Measurements from ENCODE around the gene DDX39A. TPM values are rescaled to one million over a fixed set of nuclear protein-coding genes. Genes with fewer than 3 reads are reported as not detected.

The DDX39A gene
- total and polyA plus RNA-seq, 2 donors, result 133 to 197 TPM

DNA sequence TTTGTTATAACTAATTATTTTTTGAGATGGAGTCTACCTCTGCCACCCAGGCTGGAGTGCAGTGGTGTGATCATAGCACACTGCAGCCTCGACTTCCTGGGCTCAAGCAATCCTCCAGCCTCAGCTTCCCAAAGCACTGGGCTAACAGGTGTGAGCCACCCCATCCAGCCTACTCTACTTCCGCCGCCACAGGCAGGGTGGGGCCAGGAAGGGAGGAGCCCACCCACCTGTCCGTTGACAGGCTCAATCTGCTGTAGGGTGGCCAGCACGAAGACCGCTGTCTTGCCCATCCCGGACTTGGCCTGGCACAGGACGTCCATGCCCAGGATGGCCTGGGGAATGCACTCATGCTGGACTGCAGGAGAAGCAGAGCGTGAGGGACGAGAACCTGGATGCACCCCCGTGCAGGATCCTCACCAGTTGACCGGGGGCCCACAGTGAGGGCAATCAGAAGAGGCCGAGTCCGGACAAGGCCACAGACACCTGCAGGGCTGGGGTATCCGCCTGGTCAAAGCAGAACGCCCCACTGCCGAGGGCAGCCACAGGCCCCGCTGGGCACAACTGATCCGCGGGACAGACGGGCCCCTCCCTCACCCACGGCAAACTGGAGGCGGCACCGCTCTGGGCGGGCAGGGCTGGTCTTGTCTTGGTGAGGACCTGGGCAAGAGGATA is 6.7 kb downstream of the DDX39A start:
- H3K4me1 ChIP-seq (ENCODE audit: control insufficient read depth in 2 of 2, insufficient read depth in 2 of 2, low read length in 2 of 2), result peaks cover 9 to 26% of the 10 kb centered on the region in 2 donors
- H3K4me3 ChIP-seq (ENCODE audit: low read length in 2 of 2), result no peak overlapping the region
- DNase-seq (ENCODE audit: low read depth in 6 of 9, low spot score in 9 of 9), result no peak
- peaks cover 72 to 93% of the 10 kb centered on the region in 2 donors for H3K36me3 ChIP-seq (ENCODE audit: control insufficient read depth in 2 of 2, insufficient read depth in 2 of 2, low read length in 1 of 2)
- H3K27ac ChIP-seq (ENCODE audit: low read depth in 1 of 2, low read length in 1 of 2), result no peak overlapping the region
- H3K9me3 ChIP-seq (ENCODE audit: control insufficient read depth in 2 of 2, insufficient read depth in 1 of 2, low read length in 1 of 2), result no peaks in the 10 kb centered on the region
- H3K27me3 ChIP-seq (ENCODE audit: control insufficient read depth in 2 of 2, insufficient read depth in 1 of 2, low read length in 1 of 2), result no peaks in the 10 kb centered on the region
- 97% methylated on average over 25 of the region's 25 CpGs for WGBS

DNA sequence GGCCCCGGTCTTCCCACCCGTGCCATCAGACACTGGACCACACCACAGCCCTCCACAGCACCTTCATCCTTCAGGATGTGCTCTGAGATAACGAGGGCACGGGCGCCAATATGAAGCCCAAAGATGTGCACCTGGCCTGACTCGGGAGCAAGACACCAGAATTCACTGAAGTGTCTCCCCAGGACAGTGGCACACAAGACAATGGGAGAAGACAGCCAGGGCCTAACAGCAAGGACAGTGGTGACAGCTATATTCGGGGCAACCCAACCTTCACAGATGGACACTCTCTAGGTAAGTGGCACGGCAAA is 7.2 kb downstream of the DDX39A start:
- Histone ChIP-seq H3K4me3 (ENCODE audit: low read length in 2 of 2) (no peak overlapping the region), H3K27me3 (ENCODE audit: control insufficient read depth in 2 of 2, insufficient read depth in 1 of 2, low read length in 1 of 2) (no peaks in the 10 kb centered on the region), H3K27ac (ENCODE audit: low read depth in 1 of 2, low read length in 1 of 2) (no peak overlapping the region), H3K4me1 (ENCODE audit: control insufficient read depth in 2 of 2, insufficient read depth in 2 of 2, low read length in 2 of 2) (peaks cover 4 to 21% of the 10 kb centered on the region in 2 donors), H3K36me3 (ENCODE audit: control insufficient read depth in 2 of 2, insufficient read depth in 2 of 2, low read length in 1 of 2) (peaks cover 77 to 94% of the 10 kb centered on the region in 2 donors), H3K9me3 (ENCODE audit: control insufficient read depth in 2 of 2, insufficient read depth in 1 of 2, low read length in 1 of 2) (no peaks in the 10 kb centered on the region)
- WGBS, result 98% methylated on average over 8 of the region's 8 CpGs
- no peak for DNase-seq (ENCODE audit: low read depth in 6 of 9, low spot score in 9 of 9)

GRCh38 chr19:14411161-14411937 is 7.8 kb downstream of the DDX39A start:
- 98% methylated on average over 19 of the region's 19 CpGs for WGBS
- no peak overlapping the region for H3K4me3 ChIP-seq (ENCODE audit: low read length in 2 of 2)
- DNase-seq (ENCODE audit: low read depth in 6 of 9, low spot score in 9 of 9), result no peak
- no peaks in the 10 kb centered on the region for H3K27me3 ChIP-seq (ENCODE audit: control insufficient read depth in 2 of 2, insufficient read depth in 1 of 2, low read length in 1 of 2)
- H3K4me1 ChIP-seq (ENCODE audit: control insufficient read depth in 2 of 2, insufficient read depth in 2 of 2, low read length in 2 of 2), result peaks cover 2 to 19% of the 10 kb centered on the region in 2 donors
- no peak overlapping the region for H3K27ac ChIP-seq (ENCODE audit: low read depth in 1 of 2, low read length in 1 of 2)
- H3K36me3 ChIP-seq (ENCODE audit: control insufficient read depth in 2 of 2, insufficient read depth in 2 of 2, low read length in 1 of 2), result peaks cover 83 to 94% of the 10 kb centered on the region in 2 donors
- H3K9me3 ChIP-seq (ENCODE audit: control insufficient read depth in 2 of 2, insufficient read depth in 1 of 2, low read length in 1 of 2), result peaks cover 0 to under 1% of the 10 kb centered on the region in 2 donors

- Histone ChIP-seq H3K36me3 (ENCODE audit: control insufficient read depth in 2 of 2, insufficient read depth in 2 of 2, low read length in 1 of 2) (peaks cover 85 to 93% of the 10 kb centered on the region in 2 donors), H3K4me1 (ENCODE audit: control insufficient read depth in 2 of 2, insufficient read depth in 2 of 2, low read length in 2 of 2) (peaks cover 0 to 15% of the 10 kb centered on the region in 2 donors), H3K4me3 (ENCODE audit: low read length in 2 of 2) (no peak overlapping the region), H3K27me3 (ENCODE audit: control insufficient read depth in 2 of 2, insufficient read depth in 1 of 2, low read length in 1 of 2) (no peaks in the 10 kb centered on the region), H3K9me3 (ENCODE audit: control insufficient read depth in 2 of 2, insufficient read depth in 1 of 2, low read length in 1 of 2) (peaks cover 0 to 11% of the 10 kb centered on the region in 2 donors), H3K27ac (ENCODE audit: low read depth in 1 of 2, low read length in 1 of 2) (no peak overlapping the region)
- 97% methylated on average over 44 of the region's 44 CpGs for WGBS
- DNase-seq (ENCODE audit: low read depth in 6 of 9, low spot score in 9 of 9), result no peak
These were observed 8.8 kb downstream of the DDX39A start for GRCh38 chr19:14410091-14411051.

DNA sequence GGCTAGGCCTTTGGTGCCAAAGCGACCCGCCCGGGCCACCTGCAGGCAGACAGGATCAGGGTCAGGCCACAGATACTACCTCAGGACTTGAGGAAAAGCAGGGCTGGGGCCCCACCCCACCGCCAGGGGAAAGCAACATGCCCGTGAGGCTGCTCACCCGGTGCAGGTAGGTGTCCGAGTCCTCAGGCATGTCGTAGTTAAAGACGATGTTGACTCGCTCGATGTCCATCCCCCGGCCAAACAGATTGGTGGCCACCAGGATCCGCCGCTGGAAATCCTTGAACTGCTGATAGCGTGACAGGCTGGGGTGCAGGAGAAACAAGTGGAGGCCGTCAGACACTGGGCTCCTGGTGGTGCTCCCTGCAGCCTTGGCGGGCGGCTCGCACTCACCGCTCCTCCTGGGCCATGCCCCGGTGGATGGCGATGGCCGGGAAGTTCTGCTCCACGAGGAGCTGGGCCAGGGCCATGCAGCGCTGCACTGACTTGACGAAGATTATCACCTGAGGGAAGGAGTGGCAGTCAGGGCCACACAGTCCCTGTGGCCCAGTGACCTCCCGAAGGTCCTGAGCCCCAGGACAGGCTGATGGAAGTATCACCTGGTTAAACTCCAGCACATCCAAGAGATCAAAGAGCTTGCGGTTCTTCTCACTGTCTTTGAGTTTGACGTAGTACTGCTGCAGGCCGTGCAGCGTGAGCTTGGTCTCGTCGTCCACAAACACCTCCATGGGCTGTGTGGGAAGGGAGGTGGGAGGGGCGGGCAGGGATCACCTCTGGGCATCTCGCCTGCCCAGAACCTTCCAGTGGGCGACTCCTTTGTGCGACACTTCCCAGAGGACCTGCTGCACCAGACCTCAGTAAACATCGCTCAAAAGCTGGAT is 9.8 kb downstream of the DDX39A start:
- Histone ChIP-seq H3K4me1 (ENCODE audit: control insufficient read depth in 2 of 2, insufficient read depth in 2 of 2, low read length in 2 of 2) (peaks cover 0 to 12% of the 10 kb centered on the region in 2 donors), H3K9me3 (ENCODE audit: control insufficient read depth in 2 of 2, insufficient read depth in 1 of 2, low read length in 1 of 2) (peaks cover 0 to 11% of the 10 kb centered on the region in 2 donors), H3K36me3 (ENCODE audit: control insufficient read depth in 2 of 2, insufficient read depth in 2 of 2, low read length in 1 of 2) (peaks cover 90 to 92% of the 10 kb centered on the region in 2 donors), H3K27me3 (ENCODE audit: control insufficient read depth in 2 of 2, insufficient read depth in 1 of 2, low read length in 1 of 2) (no peaks in the 10 kb centered on the region), H3K27ac (ENCODE audit: low read depth in 1 of 2, low read length in 1 of 2) (no peak overlapping the region), H3K4me3 (ENCODE audit: low read length in 2 of 2) (no peak overlapping the region)
- 97% methylated on average over 38 of the region's 38 CpGs for WGBS
- DNase-seq (ENCODE audit: low read depth in 6 of 9, low spot score in 9 of 9), result no peak

GRCh38 chr19:14408491-14409145 is 10.5 kb downstream of the DDX39A start:
- H3K27ac ChIP-seq (ENCODE audit: low read depth in 1 of 2, low read length in 1 of 2), result no peak overlapping the region
- WGBS, result 95% methylated on average over 20 of the region's 20 CpGs
- no peak for DNase-seq (ENCODE audit: low read depth in 6 of 9, low spot score in 9 of 9)
- peaks cover 0 to 11% of the 10 kb centered on the region in 2 donors for H3K4me1 ChIP-seq (ENCODE audit: control insufficient read depth in 2 of 2, insufficient read depth in 2 of 2, low read length in 2 of 2)
- peaks cover 91 to 94% of the 10 kb centered on the region in 2 donors for H3K36me3 ChIP-seq (ENCODE audit: control insufficient read depth in 2 of 2, insufficient read depth in 2 of 2, low read length in 1 of 2)
- H3K4me3 ChIP-seq (ENCODE audit: low read length in 2 of 2), result no peak overlapping the region
- H3K9me3 ChIP-seq (ENCODE audit: control insufficient read depth in 2 of 2, insufficient read depth in 1 of 2, low read length in 1 of 2), result peaks cover 0 to 11% of the 10 kb centered on the region in 2 donors
- H3K27me3 ChIP-seq (ENCODE audit: control insufficient read depth in 2 of 2, insufficient read depth in 1 of 2, low read length in 1 of 2), result no peaks in the 10 kb centered on the region

GRCh38 chr19:14407605-14408484 is 11.3 kb downstream of the DDX39A start:
- Histone ChIP-seq H3K9me3 (ENCODE audit: control insufficient read depth in 2 of 2, insufficient read depth in 1 of 2, low read length in 1 of 2) (peaks cover 0 to 11% of the 10 kb centered on the region in 2 donors), H3K36me3 (ENCODE audit: control insufficient read depth in 2 of 2, insufficient read depth in 2 of 2, low read length in 1 of 2) (peaks cover 89 to 93% of the 10 kb centered on the region in 2 donors), H3K27ac (ENCODE audit: low read depth in 1 of 2, low read length in 1 of 2) (no peak overlapping the region), H3K4me3 (ENCODE audit: low read length in 2 of 2) (no peak overlapping the region), H3K27me3 (ENCODE audit: control insufficient read depth in 2 of 2, insufficient read depth in 1 of 2, low read length in 1 of 2) (no peaks in the 10 kb centered on the region), H3K4me1 (ENCODE audit: control insufficient read depth in 2 of 2, insufficient read depth in 2 of 2, low read length in 2 of 2) (peaks cover 0 to 9% of the 10 kb centered on the region in 2 donors)
- WGBS, result 96% methylated on average over 20 of the region's 20 CpGs
- DNase-seq (ENCODE audit: low read depth in 6 of 9, low spot score in 9 of 9), result no peak
